GM18502 (cell line): ENCODE measurements around the gene MYF6.

Experiments used
- ATAC-seq: cut with Tn5 transposase; IDR thresholded peaks from one replicate; pipeline ENCODE4 v1.9.1; 2021; ENCODE audit warnings: mild to moderate bottlenecking; ENCODE audit not compliant: unreplicated experiment, poor library complexity

MYF6 gene

GRCh38 chr12:80747800-80748199 lies 40.4 kb downstream of the MYF6 start:
- no peak for ATAC-seq

DNA sequence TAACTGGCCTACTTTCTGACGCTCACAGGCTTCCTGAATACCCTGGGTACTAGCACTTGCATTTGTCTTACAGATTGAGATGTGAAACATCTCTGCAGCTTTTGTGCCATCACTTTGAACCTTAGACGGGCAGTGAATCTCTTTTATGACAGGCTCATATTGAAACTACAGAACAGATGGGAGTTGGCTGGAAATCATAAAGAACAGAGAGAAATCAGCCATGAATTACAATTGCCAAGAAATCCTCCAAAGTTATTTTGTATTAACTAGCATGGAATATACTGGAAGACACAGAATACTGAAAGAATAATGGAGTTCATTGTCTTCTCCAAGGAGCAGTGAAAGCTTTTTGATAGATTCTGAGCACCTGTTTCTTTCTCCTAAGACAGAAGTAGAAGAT lies 42.0 kb downstream of the MYF6 start:
- no peak for ATAC-seq

DNA sequence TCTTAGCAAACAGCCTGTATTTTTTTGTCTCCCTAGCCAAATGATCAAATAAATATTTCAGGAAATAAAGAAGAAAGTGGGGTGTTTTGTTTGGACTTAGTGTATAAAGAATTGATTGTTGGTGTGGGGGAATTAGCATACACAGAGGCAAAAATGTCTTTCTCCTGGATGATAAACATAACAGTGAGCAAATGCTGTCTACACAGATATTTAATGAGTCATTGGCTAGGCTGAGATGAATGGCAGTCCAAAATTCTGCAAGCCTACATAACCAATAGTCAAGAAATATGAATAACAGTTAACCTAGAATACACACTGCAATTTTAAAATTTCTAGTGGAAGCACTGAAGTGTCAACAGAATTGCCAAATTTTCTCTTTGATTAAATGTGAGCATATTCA lies 45.0 kb downstream of the MYF6 start:
- ATAC-seq, result no peak

- ATAC-seq, result no peak
Measured at GRCh38 chr12:80754274-80754673, 46.8 kb downstream of the MYF6 start.

GRCh38 chr12:80756875-80757274 lies 49.4 kb downstream of the MYF6 start:
- ATAC-seq, result peak; percentile 87
